HG03439 (cell line): ENCODE data around the gene DNAJA2.

Experiments used
- ATAC-seq: cut with Tn5 transposase; IDR thresholded peaks from one replicate; pipeline ENCODE4 v1.9.1; 2021; ENCODE audit warnings: mild to moderate bottlenecking, moderate library complexity; ENCODE audit not compliant: unreplicated experiment

DNAJA2 gene

DNA sequence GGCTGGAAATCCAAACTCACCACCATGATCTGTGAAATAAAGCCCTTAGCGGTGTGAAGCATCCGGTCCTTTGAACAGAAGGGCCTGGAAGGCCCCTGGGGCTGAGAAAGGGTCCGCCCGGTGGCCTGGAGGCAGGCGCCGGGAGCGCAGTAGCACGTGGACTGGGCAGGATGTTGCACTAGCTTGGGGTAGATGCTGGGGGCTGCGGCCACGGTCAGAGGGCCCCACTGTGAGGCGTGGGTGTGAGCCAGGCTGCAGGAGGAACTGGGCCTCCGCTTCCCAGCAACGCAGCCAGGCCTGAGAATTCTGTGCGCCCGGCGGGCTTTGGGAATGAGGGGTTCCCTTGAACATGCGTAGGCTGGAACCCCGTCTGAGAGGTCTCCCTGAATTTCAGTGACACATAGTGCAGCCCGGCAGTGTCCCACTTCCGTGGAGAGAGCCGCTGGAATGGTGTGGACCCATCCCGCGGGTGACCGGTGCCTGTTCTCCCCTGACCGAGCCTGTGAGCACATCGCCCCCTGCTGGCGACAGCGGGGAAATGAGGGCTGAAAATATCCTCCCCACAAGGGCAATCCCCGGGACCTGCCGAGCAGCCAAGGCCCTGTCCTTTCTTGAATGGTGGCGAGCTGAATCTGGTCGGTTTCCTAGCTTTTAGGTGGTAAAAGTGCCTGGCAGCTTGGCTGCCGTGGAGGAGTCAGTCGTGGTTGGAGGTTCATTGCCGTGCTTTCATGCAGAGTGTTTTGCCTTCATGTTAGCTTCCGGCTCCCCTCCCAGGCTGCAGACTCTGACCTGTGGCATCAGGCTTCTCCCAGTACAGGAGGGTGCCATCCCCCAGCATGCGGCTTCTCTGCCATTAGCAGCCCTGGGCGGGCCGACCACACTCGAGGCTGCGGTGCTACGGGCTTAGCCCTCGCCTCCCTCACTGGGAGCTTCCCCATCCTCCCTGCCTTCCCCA lies 43.8 kb downstream of the DNAJA2 start:
- ATAC-seq: no peak

- ATAC-seq: no peak
Measured at GRCh38 chr16:46928811-46929210, 44.7 kb downstream of the DNAJA2 start.

DNA sequence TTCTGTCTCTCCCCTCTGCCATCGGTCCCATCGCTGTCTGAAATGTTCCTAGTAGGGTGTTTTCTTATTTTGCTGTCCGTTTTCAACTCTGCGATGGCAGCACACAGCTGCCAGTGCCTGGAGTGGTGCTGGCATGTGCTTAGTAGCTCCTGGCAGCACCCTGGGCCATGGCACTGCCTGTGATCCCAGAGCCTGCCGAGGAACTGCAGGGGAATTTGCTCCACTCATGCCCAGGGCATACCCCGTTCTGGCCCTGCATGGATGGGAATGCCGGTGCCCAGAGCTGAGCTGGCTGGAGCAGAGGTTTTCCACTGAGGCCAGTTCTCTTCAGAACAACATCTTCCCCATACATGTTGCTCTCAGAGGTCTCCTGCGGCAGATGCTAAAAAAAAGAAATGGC lies 46.2 kb downstream of the DNAJA2 start:
- no peak for ATAC-seq

DNA sequence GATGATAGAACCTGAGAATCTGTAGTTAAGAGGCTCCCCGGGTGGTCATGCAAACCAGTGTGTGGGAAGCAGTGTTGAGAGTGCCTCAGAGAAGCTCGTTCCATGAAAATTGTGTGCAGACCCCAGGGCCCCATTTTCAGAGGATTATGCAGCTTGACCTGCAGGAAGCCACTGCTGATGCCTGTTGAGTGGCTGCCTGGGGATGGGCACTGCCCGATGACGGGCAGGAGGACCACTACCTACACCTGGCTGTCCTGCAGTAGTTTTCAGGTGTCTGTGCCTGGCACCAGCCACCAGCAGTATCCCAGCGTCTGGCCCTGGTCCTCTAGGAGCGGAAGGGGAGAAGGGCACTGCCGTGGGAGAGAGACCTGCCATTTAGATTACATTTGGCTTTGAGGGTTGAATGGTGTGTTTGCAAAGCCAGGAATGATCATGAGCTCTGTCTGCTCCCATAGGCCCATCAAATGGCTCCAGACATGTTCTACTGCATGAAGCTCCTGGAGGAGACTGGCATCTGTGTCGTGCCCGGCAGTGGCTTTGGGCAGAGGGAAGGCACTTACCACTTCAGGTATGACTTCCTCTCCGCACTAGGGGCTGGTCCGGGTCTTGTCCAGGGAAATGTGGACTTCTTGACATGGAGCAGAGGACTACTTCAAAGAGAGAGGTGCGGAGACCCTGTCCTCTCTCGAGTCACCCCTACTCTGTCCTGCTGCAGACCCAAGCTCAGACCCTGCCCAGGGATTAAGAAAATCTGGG lies 46.8 kb downstream of the DNAJA2 start:
- no peak for ATAC-seq

DNA sequence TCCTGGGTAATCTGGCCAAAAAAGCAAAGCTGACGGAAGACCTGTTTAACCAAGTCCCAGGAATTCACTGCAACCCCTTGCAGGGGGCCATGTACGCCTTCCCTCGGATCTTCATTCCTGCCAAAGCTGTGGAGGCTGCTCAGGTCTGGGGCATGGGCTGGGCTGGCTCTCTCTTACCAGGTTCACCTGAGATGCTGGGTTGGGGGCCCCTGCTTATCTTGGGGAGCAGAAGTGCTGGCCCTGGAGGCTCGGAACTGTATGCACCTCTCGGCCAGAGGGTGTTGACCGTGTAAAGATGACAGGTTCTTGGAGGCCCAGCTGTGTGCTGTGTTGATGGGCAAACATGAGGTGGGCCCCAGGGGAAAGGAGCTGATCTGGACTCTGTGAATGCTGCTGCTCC lies 49.1 kb downstream of the DNAJA2 start:
- no peak for ATAC-seq

DNA sequence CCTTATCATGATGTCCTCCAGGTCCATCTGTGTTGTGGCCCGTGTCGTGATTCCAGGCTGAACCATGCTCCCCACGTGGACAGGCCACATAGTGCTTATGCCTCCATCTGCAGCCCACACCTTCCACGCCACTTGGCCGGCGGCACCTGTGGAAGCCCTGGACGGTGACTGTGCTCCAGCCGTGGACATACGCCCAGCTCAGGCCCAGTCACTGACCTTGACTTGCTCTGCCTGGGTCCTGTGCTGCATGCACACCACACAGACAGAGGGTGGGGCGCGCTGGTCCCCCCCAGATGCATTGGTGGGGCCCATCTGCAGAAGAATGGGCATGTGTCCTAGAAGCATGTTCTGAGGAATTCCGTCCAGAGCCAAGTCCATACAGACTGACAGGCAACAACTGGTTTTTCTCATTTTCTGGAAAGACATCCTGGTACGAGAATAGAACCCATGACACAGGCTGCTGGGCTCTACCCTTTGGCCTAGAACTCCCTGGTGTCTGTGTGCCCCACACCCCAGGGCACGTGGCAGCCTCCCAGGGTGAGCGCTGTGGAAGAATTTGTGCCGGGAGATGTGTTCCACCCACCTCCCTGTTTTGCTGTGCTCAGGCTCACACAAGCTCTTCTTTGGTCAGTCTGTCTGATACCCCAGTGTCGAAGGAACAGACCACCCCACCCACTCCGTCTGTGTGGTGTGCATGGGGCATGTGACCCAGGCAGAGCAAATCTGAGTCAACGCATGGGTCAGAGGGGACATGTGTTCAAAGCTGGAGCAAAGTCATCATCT lies 49.8 kb downstream of the DNAJA2 start:
- ATAC-seq: no peak

DNA sequence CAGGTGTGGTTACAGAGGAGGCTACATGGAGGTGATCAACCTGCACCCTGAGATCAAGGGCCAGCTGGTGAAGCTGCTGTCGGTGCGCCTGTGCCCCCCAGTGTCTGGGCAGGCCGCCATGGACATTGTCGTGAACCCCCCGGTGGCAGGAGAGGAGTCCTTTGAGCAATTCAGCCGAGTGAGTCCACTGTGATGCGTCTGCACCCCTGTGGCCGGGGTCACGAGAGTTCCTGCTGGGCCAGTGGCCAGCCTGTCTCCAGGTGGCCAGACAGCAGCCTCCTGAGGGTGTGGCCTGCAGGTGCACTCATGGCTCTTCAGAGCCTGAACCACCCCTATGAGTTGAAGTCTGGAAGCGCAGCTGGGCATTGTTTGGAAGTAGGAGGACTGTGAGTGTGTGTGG lies 51.2 kb downstream of the DNAJA2 start:
- no peak for ATAC-seq

- ATAC-seq: no peak
Measured at GRCh38 chr16:46920402-46921068, 52.9 kb downstream of the DNAJA2 start.

- ATAC-seq: peak; percentile 85
Measured at GRCh38 chr16:46918905-46919792, 54.3 kb downstream of the DNAJA2 start.

- peak; percentile 6 for ATAC-seq
Measured at GRCh38 chr16:46918400-46918799, 55.1 kb downstream of the DNAJA2 start.

GRCh38 chr16:46916980-46917379 lies 56.5 kb downstream of the DNAJA2 start:
- ATAC-seq: no peak

- no peak for ATAC-seq
Measured at GRCh38 chr16:46915483-46916025, 57.9 kb downstream of the DNAJA2 start.

DNA sequence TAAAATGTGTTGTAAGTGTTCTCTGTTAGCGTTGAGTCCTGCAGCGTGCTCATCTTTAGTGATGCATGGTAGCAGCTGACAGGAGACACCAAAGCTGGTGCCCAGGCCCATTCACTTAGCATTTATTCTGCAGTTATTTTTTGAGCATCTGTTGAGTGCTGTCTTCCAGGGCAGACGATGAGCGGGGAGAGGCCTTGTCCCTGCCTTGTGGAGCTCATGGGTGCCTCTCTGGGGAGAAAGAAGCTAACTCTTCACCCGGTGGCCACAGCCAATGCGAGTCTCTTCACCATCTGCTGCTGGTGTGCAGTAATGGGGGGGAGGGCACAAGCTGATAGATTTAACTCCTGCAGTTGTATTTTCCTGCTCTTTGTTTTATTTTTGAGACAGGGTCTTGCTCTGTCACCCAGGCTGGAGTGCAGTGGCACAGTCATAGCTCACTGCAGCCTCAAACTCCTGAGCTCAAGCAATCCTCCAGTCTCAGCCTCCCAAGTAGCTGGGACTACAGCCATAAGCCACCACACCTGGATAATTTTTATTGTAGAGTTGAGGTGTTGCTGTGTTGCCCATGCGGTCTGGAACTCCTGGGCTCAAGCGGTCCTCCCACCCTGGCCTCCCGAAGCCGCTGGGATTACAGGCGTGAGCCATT lies 58.8 kb downstream of the DNAJA2 start:
- ATAC-seq: no peak

DNA sequence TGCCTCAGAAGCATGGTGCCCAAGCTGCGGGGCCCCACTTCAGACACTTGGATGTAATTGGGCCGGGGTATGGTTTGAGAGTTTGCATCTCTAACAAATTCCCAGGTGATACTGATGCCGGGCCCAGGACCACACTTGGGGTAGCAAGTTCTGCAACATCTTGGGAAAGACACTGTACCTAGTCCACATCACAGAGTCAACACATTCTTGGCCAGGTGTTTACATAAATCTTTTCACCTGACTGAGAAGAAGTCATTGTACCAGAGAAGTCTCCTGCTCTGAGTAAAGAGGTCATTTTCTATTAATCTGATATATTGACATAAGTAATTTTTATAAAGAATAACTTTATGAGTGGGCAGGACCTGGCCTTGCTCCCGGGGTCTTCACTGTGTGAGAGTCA lies 61.8 kb downstream of the DNAJA2 start:
- no peak for ATAC-seq

DNA sequence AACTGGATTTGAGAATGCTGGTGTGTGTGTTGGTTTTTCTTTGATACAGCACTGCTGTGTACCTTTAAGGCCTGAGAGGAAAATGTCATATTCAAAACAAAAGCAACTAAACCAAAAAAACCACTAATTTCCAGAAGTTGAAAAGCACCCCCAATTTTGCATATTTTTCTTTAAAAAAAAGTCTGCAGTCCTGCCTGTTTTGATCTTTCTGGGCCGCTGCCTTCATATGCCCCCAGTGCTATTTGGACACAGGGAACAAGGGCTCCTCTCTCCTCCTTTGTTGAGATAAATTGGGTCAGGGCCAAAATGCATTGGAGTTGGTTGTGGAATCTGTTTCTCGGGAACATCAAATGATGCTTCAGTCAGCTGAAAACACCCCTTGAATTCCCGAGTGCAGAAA lies 62.4 kb downstream of the DNAJA2 start:
- ATAC-seq: peak; percentile 51

DNA sequence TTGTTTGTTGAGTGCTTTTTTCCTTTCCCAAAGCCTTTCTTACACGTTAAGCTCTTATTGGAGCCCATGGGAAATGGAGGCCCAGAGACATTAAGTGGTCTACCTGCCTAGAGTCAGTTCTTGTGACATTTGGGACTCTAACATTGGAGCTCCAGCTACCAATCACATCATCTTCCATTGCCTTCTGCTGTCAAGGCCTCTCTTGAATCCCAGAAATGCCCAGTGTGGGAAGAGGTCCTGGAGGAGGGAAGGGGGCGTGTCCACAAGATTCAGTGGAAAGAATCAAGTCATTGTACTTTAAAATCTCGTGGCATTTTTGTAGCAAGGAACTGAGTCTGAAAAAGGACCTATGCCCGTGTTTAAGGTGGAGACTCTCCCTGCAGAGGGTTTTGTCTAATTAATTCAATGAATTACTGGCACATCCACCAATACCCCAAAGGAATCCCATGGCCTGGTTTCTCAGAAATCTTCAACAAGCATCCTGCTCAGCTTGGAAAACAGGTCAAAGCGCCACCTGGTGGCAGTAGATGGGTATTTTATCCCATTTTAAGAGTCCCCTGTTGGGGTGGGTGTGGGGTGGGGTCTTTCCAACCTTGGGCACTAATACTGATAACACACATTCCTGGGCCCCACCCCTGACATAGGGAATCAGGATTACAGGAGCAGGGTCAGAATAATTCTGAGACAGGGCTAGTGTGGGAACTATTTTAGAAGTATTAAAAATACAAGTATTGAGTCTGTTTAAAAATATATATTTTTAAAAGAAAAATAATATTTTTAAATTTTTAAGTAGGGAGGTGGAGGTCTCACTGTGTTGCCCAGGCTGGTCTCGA lies 64.7 kb downstream of the DNAJA2 start:
- no peak for ATAC-seq

DNA sequence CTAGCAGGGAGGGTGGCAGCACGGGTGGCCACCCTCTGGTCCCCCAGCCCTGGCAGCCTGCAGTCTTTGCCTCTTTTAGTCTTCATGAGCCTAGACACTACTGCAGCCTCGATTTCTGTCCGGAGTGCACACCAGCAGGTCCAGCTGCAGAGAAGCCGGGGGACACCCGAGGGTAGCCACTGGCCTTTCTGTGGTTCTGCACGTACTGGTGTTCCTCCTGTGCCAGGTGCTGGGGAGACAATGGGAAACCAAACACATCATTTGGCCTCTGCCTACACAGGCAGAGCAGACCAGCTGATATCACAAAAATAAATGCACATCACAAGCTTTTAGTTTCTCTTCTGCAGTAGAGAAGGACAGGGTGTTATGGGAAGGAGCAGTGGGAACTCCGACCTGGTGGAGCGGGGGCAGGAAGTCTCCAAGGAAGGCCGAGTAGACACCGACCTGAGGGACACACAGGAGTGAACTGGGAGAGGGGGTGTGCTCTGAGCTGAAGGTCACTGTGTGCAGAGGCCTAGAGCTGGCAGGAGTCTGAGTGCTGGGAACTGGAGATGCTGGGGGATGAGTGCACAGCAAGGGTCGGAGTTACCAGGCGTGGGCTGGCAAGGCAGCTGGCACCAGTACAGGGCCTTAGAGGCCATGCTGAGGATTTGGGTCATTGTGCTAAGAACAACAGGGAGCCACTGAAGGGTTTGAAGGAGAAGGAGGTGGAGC lies 66.3 kb downstream of the DNAJA2 start:
- no peak for ATAC-seq
